ENCODE measurements around the gene PIEZO1.

GRCh38 chr16:88735121-88735520 is 49.9 kb downstream of the PIEZO1 start:
- no peak for TF ChIP-seq CTCF (IDR thresholded peaks at IDR 0.05 in 2 of 3, conservative IDR thresholded peaks at IDR 0.05 in 1 of 3; ENCODE audit: borderline replicate concordance in 1 of 3, insufficient read depth in 1 of 3, low read depth in 2 of 3, low read length in 2 of 3)
- no peak for TF ChIP-seq ATF3 (IDR thresholded peaks at IDR 0.05)
- no peak for TF ChIP-seq ELF1 (IDR thresholded peaks at IDR 0.05; ENCODE audit: borderline replicate concordance, low read depth)
- no peak for TF ChIP-seq JUND (IDR thresholded peaks at IDR 0.05)
- TF ChIP-seq POLR2AphosphoS5 (IDR thresholded peaks at IDR 0.05; ENCODE audit: low read depth, low read length): no peak
- TF ChIP-seq EZH2 (IDR thresholded peaks at IDR 0.05): no peak
- no peak for TF ChIP-seq YY1 (IDR thresholded peaks at IDR 0.05; ENCODE audit: extremely low read depth, insufficient replicate concordance, low read depth, low read length)
- no peak for TF ChIP-seq POLR2A (IDR thresholded peaks at IDR 0.05; ENCODE audit: borderline replicate concordance, extremely low read depth, insufficient read depth, insufficient read length)

All from HCT116 (cell line).